Ishikawa (cell line): ENCODE data around the gene ARMCX1.
A peak's percentile ranks its signal among the peaks of the same experiment; 100 is the strongest.

ENCODE experiments used
- CEBPB ChIP-seq: IDR thresholded peaks from 2 replicates; pipeline ENCODE4 v1.6.1; 2012
- CREB1 ChIP-seq: IDR thresholded peaks from 2 replicates; pipeline ENCODE4 v1.6.1; 2012; ENCODE audit warnings: low read depth
- EGR1 ChIP-seq: IDR thresholded peaks from 2 replicates; pipeline ENCODE4 v1.6.1; 2012
- EP300 ChIP-seq: IDR thresholded peaks from 2 replicates; pipeline ENCODE4 v1.6.1; 2012; ENCODE audit warnings: borderline replicate concordance
- FOXM1 ChIP-seq: IDR thresholded peaks from 2 replicates; pipeline ENCODE4 v1.6.1; 2012; ENCODE audit warnings: low read depth, borderline replicate concordance
- NFIC ChIP-seq: IDR thresholded peaks from 2 replicates; pipeline ENCODE4 v1.6.1; 2012
- RAD21 ChIP-seq: IDR thresholded peaks from 2 replicates; pipeline ENCODE4 v1.6.1; 2012; ENCODE audit warnings: low read depth
- REST ChIP-seq: IDR thresholded peaks from 2 replicates; pipeline ENCODE4 v1.6.1; 2012; ENCODE audit warnings: low read depth, mild to moderate bottlenecking
- TAF1 ChIP-seq: IDR thresholded peaks from 2 replicates; pipeline ENCODE4 v1.6.1; 2012; ENCODE audit warnings: low read depth, mild to moderate bottlenecking
- TCF12 ChIP-seq: IDR thresholded peaks from 2 replicates; pipeline ENCODE4 v1.6.1; 2012; ENCODE audit warnings: low read depth
- TEAD4 ChIP-seq: IDR thresholded peaks from 2 replicates; pipeline ENCODE4 v1.6.1; 2012
- USF1 ChIP-seq: IDR thresholded peaks from 2 replicates; pipeline ENCODE4 v1.6.1; 2012
- YY1 ChIP-seq: IDR thresholded peaks from 2 replicates; pipeline ENCODE4 v1.6.1; 2012; ENCODE audit warnings: low read depth
- ZBTB7A ChIP-seq: IDR thresholded peaks from 2 replicates; pipeline ENCODE4 v1.6.1; 2012; ENCODE audit warnings: low read depth
- TF ChIP-seq, protein P1 (sequence below): IDR thresholded peaks from 2 replicates; pipeline ENCODE4 v1.6.1; 2012

The ARMCX1 gene

GRCh38 chrX:101550751-101551379 is 518 bp downstream of the ARMCX1 start:
- TF ChIP-seq NFIC (no peak), USF1 (no peak), REST (no peak), ZBTB7A (no peak), CREB1 (no peak), YY1 (no peak), TEAD4 (no peak), TCF12 (no peak), CEBPB (no peak), FOXM1 (no peak), EP300 (no peak), EGR1 (no peak), RAD21 (no peak), TAF1 (no peak)
- TF ChIP-seq, protein P1, sequence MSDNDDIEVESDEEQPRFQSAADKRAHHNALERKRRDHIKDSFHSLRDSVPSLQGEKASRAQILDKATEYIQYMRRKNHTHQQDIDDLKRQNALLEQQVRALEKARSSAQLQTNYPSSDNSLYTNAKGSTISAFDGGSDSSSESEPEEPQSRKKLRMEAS = no peak

DNA sequence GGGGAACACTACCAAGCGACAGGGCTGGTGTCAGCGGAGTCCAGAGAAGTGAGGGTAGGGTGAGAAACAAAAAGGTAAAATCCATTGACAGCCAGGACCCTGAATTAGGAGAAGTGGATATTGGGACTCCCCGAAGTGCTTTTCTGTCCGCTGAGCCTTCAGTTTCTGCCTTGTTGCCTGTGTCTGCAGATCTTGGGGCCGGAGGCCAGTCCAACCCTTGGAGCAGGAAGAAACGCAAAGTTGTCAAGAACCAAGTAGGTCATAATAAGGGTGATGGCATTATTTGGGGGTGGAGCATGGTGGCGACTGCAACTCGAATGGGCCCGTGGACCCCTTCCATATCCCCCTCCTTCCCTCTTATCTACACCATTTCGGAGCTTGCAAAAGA is 1.0 kb downstream of the ARMCX1 start:
- TF ChIP-seq EP300 (no peak), TAF1 (no peak), TCF12 (no peak)
- TF ChIP-seq, protein P1 = no peak

GRCh38 chrX:101552714-101553113 is 2.4 kb downstream of the ARMCX1 start:
- TF ChIP-seq FOXM1 = no peak
- no peak for TF ChIP-seq NFIC
- no peak for TF ChIP-seq CEBPB
- no peak for TF ChIP-seq EP300

- TF ChIP-seq ZBTB7A (no peak), CREB1 (no peak), TAF1 (no peak)
Observed at GRCh38 chrX:101564651-101565050, 14.3 kb downstream of the ARMCX1 start.

DNA sequence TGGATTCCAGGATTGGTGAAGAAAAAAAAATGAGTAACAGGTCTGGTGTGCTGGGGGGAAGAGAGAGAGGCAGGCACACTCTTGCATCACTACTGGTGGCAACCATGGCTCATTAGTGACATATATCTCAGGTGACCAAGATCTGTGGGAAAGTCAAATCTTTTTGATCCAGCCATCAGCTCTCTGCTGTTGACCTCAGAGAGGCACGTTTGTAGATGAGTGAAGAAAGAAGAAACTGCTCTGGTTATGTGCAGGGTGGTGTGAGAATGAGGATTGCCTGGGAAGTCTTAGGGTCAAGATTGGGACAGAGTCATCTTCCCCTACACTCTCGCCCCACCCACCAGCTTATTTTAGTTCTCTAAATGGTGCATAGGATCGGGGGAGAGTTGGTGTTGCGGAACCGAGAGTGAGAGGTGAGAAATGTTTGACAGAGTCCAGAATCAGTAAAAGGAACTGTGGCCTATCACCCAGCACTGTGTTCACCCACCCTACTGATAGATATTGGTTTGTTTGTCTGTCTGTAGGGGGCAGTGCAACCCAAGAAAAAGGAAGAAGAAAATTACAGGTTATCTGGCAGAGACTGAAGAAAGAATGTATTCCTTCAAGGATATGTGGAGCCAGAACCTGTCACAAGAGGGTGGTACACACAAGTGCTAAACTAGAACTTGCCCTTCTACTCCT is 45.5 kb downstream of the ARMCX1 start:
- no peak for TF ChIP-seq TCF12
- TF ChIP-seq RAD21 = peak; percentile 84

- no peak for TF ChIP-seq ZBTB7A
- TF ChIP-seq CREB1 = no peak
- TF ChIP-seq TEAD4 = no peak
- TF ChIP-seq RAD21 = no peak
- TF ChIP-seq REST = no peak
- TF ChIP-seq, protein P1 = no peak
- no peak for TF ChIP-seq NFIC
- TF ChIP-seq TAF1 = no peak
- TF ChIP-seq TCF12 = no peak
- TF ChIP-seq EGR1 = no peak
- no peak for TF ChIP-seq FOXM1
- no peak for TF ChIP-seq CEBPB
- TF ChIP-seq EP300 = no peak
- TF ChIP-seq USF1 = no peak
- TF ChIP-seq YY1 = no peak
Observed at GRCh38 chrX:101602077-101602476, 51.7 kb downstream of the ARMCX1 start.
